ENCODE data around the gene CUEDC1. TPM values are rescaled to one million over a fixed set of nuclear protein-coding genes. Genes with fewer than 3 reads are reported as not detected.

The CUEDC1 gene
- total and polyA plus RNA-seq, 4 donors: 19.7 to 55.7 (median 29.2) TPM

DNA sequence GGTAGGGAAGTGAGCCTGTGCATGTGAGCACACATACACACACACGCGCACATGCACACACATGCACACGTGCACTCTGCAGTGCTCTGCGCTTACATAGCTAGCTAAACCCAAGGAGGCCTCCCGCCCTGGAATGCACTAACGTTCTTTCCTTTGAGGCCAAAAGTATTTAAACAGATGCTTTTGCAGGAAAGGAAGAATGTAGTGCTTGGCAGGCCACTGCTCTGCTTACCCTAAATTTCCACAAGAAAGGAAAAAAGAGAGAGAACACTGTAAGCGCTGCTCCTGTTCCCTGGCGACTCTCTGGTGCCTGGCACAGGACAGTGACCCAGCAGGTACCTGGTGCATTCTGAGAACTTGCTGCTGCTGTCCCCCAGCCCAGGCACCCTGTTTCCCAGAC is 74.1 kb downstream of the CUEDC1 start:
- peak overlapping the region in 1 of 2 donors; percentile 34 for H3K9ac ChIP-seq (ENCODE audit: insufficient read depth in 1 of 2, low read length in 2 of 2)
- ATAC-seq (ENCODE audit: insufficient read depth, low FRiP score): no peak
- WGBS, 2 donors: 74 to 78% methylated on average over 8 of the region's 8 CpGs
- H3K9me3 ChIP-seq (ENCODE audit: control insufficient read depth in 4 of 4, insufficient read depth in 3 of 4, low read length in 3 of 4): no peaks in the 10 kb centered on the region
- no peak overlapping the region for H3K4me3 ChIP-seq
- H3K4me1 ChIP-seq (ENCODE audit: control insufficient read depth in 5 of 5, insufficient read depth in 5 of 5, low read length in 5 of 5): peaks cover 7 to 34% (median 19%) of the 10 kb centered on the region in 5 donors
- H3K27ac ChIP-seq (ENCODE audit: low read depth in 1 of 2, low read length in 1 of 2): peak overlapping the region in 1 of 2 donors; percentile 46
- H3K27me3 ChIP-seq (ENCODE audit: control insufficient read depth in 3 of 3, insufficient read depth in 3 of 3, low read length in 2 of 3): no peaks in the 10 kb centered on the region
- peak; percentile 84 to 89 (median 89) for DNase-seq
- peaks cover 8 to 31% (median 24%) of the 10 kb centered on the region in 4 donors for H3K36me3 ChIP-seq (ENCODE audit: control insufficient read depth in 4 of 4, insufficient read depth in 4 of 4, low read length in 4 of 4)
- TF ChIP-seq, protein P1, sequence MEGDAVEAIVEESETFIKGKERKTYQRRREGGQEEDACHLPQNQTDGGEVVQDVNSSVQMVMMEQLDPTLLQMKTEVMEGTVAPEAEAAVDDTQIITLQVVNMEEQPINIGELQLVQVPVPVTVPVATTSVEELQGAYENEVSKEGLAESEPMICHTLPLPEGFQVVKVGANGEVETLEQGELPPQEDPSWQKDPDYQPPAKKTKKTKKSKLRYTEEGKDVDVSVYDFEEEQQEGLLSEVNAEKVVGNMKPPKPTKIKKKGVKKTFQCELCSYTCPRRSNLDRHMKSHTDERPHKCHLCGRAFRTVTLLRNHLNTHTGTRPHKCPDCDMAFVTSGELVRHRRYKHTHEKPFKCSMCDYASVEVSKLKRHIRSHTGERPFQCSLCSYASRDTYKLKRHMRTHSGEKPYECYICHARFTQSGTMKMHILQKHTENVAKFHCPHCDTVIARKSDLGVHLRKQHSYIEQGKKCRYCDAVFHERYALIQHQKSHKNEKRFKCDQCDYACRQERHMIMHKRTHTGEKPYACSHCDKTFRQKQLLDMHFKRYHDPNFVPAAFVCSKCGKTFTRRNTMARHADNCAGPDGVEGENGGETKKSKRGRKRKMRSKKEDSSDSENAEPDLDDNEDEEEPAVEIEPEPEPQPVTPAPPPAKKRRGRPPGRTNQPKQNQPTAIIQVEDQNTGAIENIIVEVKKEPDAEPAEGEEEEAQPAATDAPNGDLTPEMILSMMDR (IDR thresholded peaks at IDR 0.05; ENCODE audit: control extremely low read depth, extremely low read depth): no peak

DNA sequence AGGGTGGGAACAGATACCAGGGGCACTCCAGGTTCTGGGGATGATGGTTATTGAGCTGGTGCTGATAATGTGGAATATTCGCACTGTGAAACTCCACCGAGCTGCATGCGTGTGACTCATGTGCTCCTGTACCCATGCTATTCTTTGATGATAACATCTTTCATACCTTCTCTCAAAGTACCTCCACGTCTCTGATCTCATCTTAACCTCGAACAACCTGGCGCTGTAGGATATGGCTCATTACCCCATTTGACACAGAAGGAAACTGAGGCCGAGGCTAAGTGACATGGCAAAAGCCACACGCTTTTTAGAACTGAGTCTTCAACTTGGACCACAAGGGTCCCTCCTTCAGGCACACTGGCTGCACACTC is 75.1 kb downstream of the CUEDC1 start:
- Histone ChIP-seq H3K9me3 (ENCODE audit: control insufficient read depth in 4 of 4, insufficient read depth in 3 of 4, low read length in 3 of 4) (no peaks in the 10 kb centered on the region), H3K9ac (ENCODE audit: insufficient read depth in 1 of 2, low read length in 2 of 2) (peak overlapping the region in 1 of 2 donors; percentile 1), H3K27ac (ENCODE audit: low read depth in 1 of 2, low read length in 1 of 2) (peak overlapping the region in 1 of 2 donors; percentile 49), H3K27me3 (ENCODE audit: control insufficient read depth in 3 of 3, insufficient read depth in 3 of 3, low read length in 2 of 3) (no peaks in the 10 kb centered on the region), H3K36me3 (ENCODE audit: control insufficient read depth in 4 of 4, insufficient read depth in 4 of 4, low read length in 4 of 4) (peaks cover 5 to 30% (median 25%) of the 10 kb centered on the region in 4 donors), H3K4me3 (no peak overlapping the region), H3K4me1 (ENCODE audit: control insufficient read depth in 5 of 5, insufficient read depth in 5 of 5, low read length in 5 of 5) (peaks cover 8 to 45% (median 29%) of the 10 kb centered on the region in 5 donors)
- WGBS, 2 donors: 87 to 89% methylated on average over 8 of the region's 8 CpGs
- TF ChIP-seq, protein P1 (IDR thresholded peaks at IDR 0.05; ENCODE audit: control extremely low read depth, extremely low read depth): no peak
- ATAC-seq (ENCODE audit: insufficient read depth, low FRiP score) (no peak), DNase-seq (no peak)

DNA sequence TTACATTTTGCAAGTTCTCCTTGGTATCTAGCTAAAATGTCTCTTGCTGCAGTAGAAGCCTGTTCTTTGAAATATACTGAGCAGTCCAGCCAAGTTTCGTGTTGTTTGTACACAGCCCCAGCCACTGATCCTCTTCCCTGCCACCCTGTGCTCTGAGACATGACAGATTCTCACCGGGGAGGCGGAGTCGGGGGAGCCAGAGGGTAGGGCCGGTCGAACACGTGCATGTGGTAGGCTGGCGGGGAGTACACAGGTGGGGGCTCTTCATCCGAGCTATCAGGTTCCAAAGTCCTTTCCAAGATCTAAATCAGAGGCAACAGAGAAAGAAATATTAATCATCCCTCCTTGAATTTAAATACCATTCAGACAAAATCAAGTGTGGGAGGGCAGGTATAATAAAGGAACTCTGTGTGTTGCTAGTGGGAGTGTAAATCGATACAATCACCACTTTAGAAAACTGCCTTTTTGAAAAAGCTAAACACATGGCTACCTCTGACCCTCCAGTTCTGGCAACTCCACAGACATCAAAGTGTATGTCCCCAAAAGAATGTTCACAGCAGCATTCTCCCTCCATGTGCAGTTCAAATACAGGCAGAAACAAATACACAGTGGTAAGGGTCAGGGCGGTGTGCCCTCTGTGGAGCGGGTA is 75.7 kb downstream of the CUEDC1 start:
- Histone ChIP-seq H3K36me3 (ENCODE audit: control insufficient read depth in 4 of 4, insufficient read depth in 4 of 4, low read length in 4 of 4) (peaks cover 0 to 26% (median 23%) of the 10 kb centered on the region in 4 donors), H3K9me3 (ENCODE audit: control insufficient read depth in 4 of 4, insufficient read depth in 3 of 4, low read length in 3 of 4) (no peaks in the 10 kb centered on the region), H3K9ac (ENCODE audit: insufficient read depth in 1 of 2, low read length in 2 of 2) (peak overlapping the region in 1 of 2 donors; percentile 1), H3K4me3 (no peak overlapping the region), H3K4me1 (ENCODE audit: control insufficient read depth in 5 of 5, insufficient read depth in 5 of 5, low read length in 5 of 5) (peaks cover 8 to 49% (median 33%) of the 10 kb centered on the region in 5 donors), H3K27me3 (ENCODE audit: control insufficient read depth in 3 of 3, insufficient read depth in 3 of 3, low read length in 2 of 3) (no peaks in the 10 kb centered on the region), H3K27ac (ENCODE audit: low read depth in 1 of 2, low read length in 1 of 2) (peak overlapping the region; percentile 38 to 49)
- DNase-seq (no peak), ATAC-seq (ENCODE audit: insufficient read depth, low FRiP score) (no peak)
- 86 to 90% methylated on average over 12 of the region's 12 CpGs for WGBS, 2 donors
- TF ChIP-seq, protein P1 (IDR thresholded peaks at IDR 0.05; ENCODE audit: control extremely low read depth, extremely low read depth): no peak

Data from lung (tissue), 12 donors.